ENCODE measurements around the gene ZNF484. TPM values are rescaled to one million over a fixed set of nuclear protein-coding genes. Genes with fewer than 3 reads are reported as not detected.
"Not testable (repeated sequence)": the region's sequence is repeated elsewhere in the genome, so short reads cannot be mapped to it uniquely, and the experiment has no call there.

Gene ZNF484
- total RNA-seq, 1 donor from 2014 or later: 12.4 TPM

- H3K27ac Mint-ChIP-seq (ENCODE audit: unreplicated experiment): no peak overlapping the region
- H3K4me1 Mint-ChIP-seq (ENCODE audit: unreplicated experiment): peaks cover 12% of the 10 kb centered on the region
- no peak for DNase-seq (ENCODE audit: low spot score)
- H3K4me3 Mint-ChIP-seq (ENCODE audit: unreplicated experiment): no peak overlapping the region
- H3K36me3 Mint-ChIP-seq (ENCODE audit: low read depth, unreplicated experiment): no peaks in the 10 kb centered on the region
- TF ChIP-seq CTCF (IDR thresholded peaks at IDR 0.05; ENCODE audit: unreplicated experiment): no peak
- peaks cover 13% of the 10 kb centered on the region for H3K27me3 Mint-ChIP-seq (ENCODE audit: unreplicated experiment)
- no peaks in the 10 kb centered on the region for H3K9me3 Mint-ChIP-seq (ENCODE audit: unreplicated experiment)
Measured at GRCh38 chr9:92807031-92807756, 70.6 kb downstream of the ZNF484 start.

- Mint-ChIP-seq H3K4me1 (ENCODE audit: unreplicated experiment) (peaks cover 8% of the 10 kb centered on the region), H3K36me3 (ENCODE audit: low read depth, unreplicated experiment) (no peaks in the 10 kb centered on the region), H3K4me3 (ENCODE audit: unreplicated experiment) (no peak overlapping the region), H3K27ac (ENCODE audit: unreplicated experiment) (no peak overlapping the region), H3K27me3 (ENCODE audit: unreplicated experiment) (peaks cover 8% of the 10 kb centered on the region), H3K9me3 (ENCODE audit: unreplicated experiment) (no peaks in the 10 kb centered on the region)
- TF ChIP-seq CTCF (IDR thresholded peaks at IDR 0.05; ENCODE audit: unreplicated experiment): no peak
- no peak for DNase-seq (ENCODE audit: low spot score)
Measured at GRCh38 chr9:92804727-92805126, 73.1 kb downstream of the ZNF484 start.

- Mint-ChIP-seq H3K27ac (ENCODE audit: unreplicated experiment) (no peak overlapping the region), H3K9me3 (ENCODE audit: unreplicated experiment) (no peaks in the 10 kb centered on the region), H3K4me1 (ENCODE audit: unreplicated experiment) (peaks cover 2% of the 10 kb centered on the region), H3K4me3 (ENCODE audit: unreplicated experiment) (no peak overlapping the region), H3K27me3 (ENCODE audit: unreplicated experiment) (peaks cover 2% of the 10 kb centered on the region), H3K36me3 (ENCODE audit: low read depth, unreplicated experiment) (no peaks in the 10 kb centered on the region)
- no peak for TF ChIP-seq CTCF (IDR thresholded peaks at IDR 0.05; ENCODE audit: unreplicated experiment)
- no peak for DNase-seq (ENCODE audit: low spot score)
Measured at GRCh38 chr9:92798358-92798757, 79.5 kb downstream of the ZNF484 start.

- not testable (repeated sequence) for H3K9me3 Mint-ChIP-seq (ENCODE audit: unreplicated experiment); DNase-seq (ENCODE audit: low spot score); H3K36me3 Mint-ChIP-seq (ENCODE audit: low read depth, unreplicated experiment); H3K4me3 Mint-ChIP-seq (ENCODE audit: unreplicated experiment); H3K27me3 Mint-ChIP-seq (ENCODE audit: unreplicated experiment); H3K4me1 Mint-ChIP-seq (ENCODE audit: unreplicated experiment); H3K27ac Mint-ChIP-seq (ENCODE audit: unreplicated experiment)
Measured at GRCh38 chr9:92796337-92796804, 81.5 kb downstream of the ZNF484 start.

GRCh38 chr9:92795598-92796336 is 82.1 kb downstream of the ZNF484 start:
- no peak for TF ChIP-seq CTCF (IDR thresholded peaks at IDR 0.05; ENCODE audit: unreplicated experiment)
- Mint-ChIP-seq H3K27ac (ENCODE audit: unreplicated experiment) (no peak overlapping the region), H3K36me3 (ENCODE audit: low read depth, unreplicated experiment) (no peaks in the 10 kb centered on the region), H3K4me1 (ENCODE audit: unreplicated experiment) (peaks cover 2% of the 10 kb centered on the region), H3K27me3 (ENCODE audit: unreplicated experiment) (peaks cover 4% of the 10 kb centered on the region), H3K4me3 (ENCODE audit: unreplicated experiment) (no peak overlapping the region), H3K9me3 (ENCODE audit: unreplicated experiment) (no peaks in the 10 kb centered on the region)
- no peak for DNase-seq (ENCODE audit: low spot score)

Other genes starting within 250 kb of the ZNF484 start
- 10.1 TPM for gene IPPK, start 207.9 kb downstream of the ZNF484 start, total RNA-seq (ENCODE audit: unreplicated experiment)
- gene BICD2, start 113.2 kb downstream of the ZNF484 start, total RNA-seq (ENCODE audit: unreplicated experiment): 31.8 TPM
- gene FGD3, start 69.5 kb upstream of the ZNF484 start, total RNA-seq (ENCODE audit: unreplicated experiment): 1.1 TPM
- 1.2 TPM for gene SUSD3, start 180.7 kb upstream of the ZNF484 start, total RNA-seq (ENCODE audit: unreplicated experiment)
- 13.2 TPM for gene CARD19, start 218.2 kb upstream of the ZNF484 start, total RNA-seq (ENCODE audit: unreplicated experiment)